ENCODE results near the gene ETV6. TPM values are rescaled to one million over a fixed set of nuclear protein-coding genes. Genes with fewer than 3 reads are reported as not detected.

The ETV6 gene
- total and polyA plus RNA-seq, 2 of the 8 experiments (the other 6 are each of a cell fraction or from before 2014, with no cell fraction given) = 5.5 to 23.9 TPM

- H3K79me2 ChIP-seq (ENCODE audit: control insufficient read depth in 1 of 2, insufficient read depth in 2 of 2, low read length in 2 of 2) = no peaks in the 10 kb centered on the region
- no peaks in the 10 kb centered on the region; a peak in 1 of 8 replicates for H3K36me3 ChIP-seq (ENCODE audit: control insufficient read depth in 2 of 4, insufficient read depth in 4 of 4, low read length in 3 of 4)
- H4K20me1 ChIP-seq (replicated peaks in 1 of 2; ENCODE audit: control insufficient read depth in 1 of 2, insufficient read depth in 2 of 2, low read length in 2 of 2) = no peaks in the 10 kb centered on the region
- H3K79me1 ChIP-seq (ENCODE audit: low read depth, low read length) = no peaks in the 10 kb centered on the region
- no peak overlapping the region for H3K4me3 ChIP-seq (ENCODE audit: extremely low read depth in 1 of 4, insufficient read depth in 2 of 4, low read depth in 3 of 4, low read length in 4 of 4)
- peaks cover 0 to 3% (median 0%) of the 10 kb centered on the region in 4 experiments; a peak in 2 of 7 replicates for H3K4me1 ChIP-seq (replicated peaks in 1 of 4; ENCODE audit: control insufficient read depth in 3 of 4, insufficient read depth in 4 of 4, low read length in 3 of 4)
- no peak overlapping the region for H4K5ac ChIP-seq (ENCODE audit: insufficient read length, low read depth, low read length)
- H2BK20ac ChIP-seq (ENCODE audit: low read length) = no peak overlapping the region
- H3K14ac ChIP-seq (ENCODE audit: insufficient read length) = no peak overlapping the region
- no peak overlapping the region for H2BK12ac ChIP-seq (ENCODE audit: low read depth, low read length)
- H3K4me2 ChIP-seq (ENCODE audit: insufficient read depth in 1 of 2, low read depth in 2 of 2, low read length in 2 of 2) = no peak overlapping the region
- no peak overlapping the region for H3K56ac ChIP-seq (replicated peaks; ENCODE audit: insufficient read length, low read depth, low read length)
- no peak overlapping the region for H2BK120ac ChIP-seq (replicated peaks; ENCODE audit: low read depth, low read length)
- H2AFZ ChIP-seq (ENCODE audit: low read length) = no peak overlapping the region
- CTCF ChIA-PET (ENCODE audit: partially characterized antibody) = no interaction called here
- no peaks in the 10 kb centered on the region for H3K23me2 ChIP-seq (ENCODE audit: low read depth, low read length)
- POLR2A ChIA-PET (ENCODE audit: partially characterized antibody) = no interaction called here
- no peak overlapping the region for H2BK15ac ChIP-seq (ENCODE audit: low read length)
- no peaks in the 10 kb centered on the region for H3K9me3 ChIP-seq (ENCODE audit: insufficient read depth in 2 of 2, low read depth in 1 of 2, low read length in 1 of 2)
- H4K8ac ChIP-seq (ENCODE audit: extremely low read depth, insufficient read depth, low read length) = no peak overlapping the region
- FAIRE-seq (no peak), DNase-seq (ENCODE audit: low read depth in 1 of 2, low spot score in 2 of 2) (no peak)
- H2AK5ac ChIP-seq (ENCODE audit: low read depth, low read length) = no peak overlapping the region
- H3K9ac ChIP-seq (replicated peaks in 1 of 4; ENCODE audit: extremely low read depth in 1 of 4, low read depth in 3 of 4, low read length in 3 of 4) = no peak overlapping the region
- no peaks in the 10 kb centered on the region for H3K27me3 ChIP-seq (replicated peaks in 1 of 4; ENCODE audit: control insufficient read depth in 3 of 4, extremely low read depth in 1 of 4, insufficient read depth in 3 of 4, low read length in 3 of 4)
- H3K18ac ChIP-seq (ENCODE audit: extremely low read depth, low read length) = no peak overlapping the region
- TF ChIP-seq KDM1A (IDR thresholded peaks at IDR 0.05; ENCODE audit: borderline replicate concordance, low read length) (no peak), SIX5 (IDR thresholded peaks at IDR 0.05; ENCODE audit: low read depth, low read length) (no peak), FOSL1 (IDR thresholded peaks at IDR 0.05; ENCODE audit: insufficient read depth, low read depth, low read length) (no peak), SRF (IDR thresholded peaks at IDR 0.05; ENCODE audit: low read depth, low read length) (no peak), SP2 (IDR thresholded peaks at IDR 0.05; ENCODE audit: low read length) (no peak), RXRA (IDR thresholded peaks at IDR 0.05; ENCODE audit: insufficient read depth, low read depth, low read length) (no peak), NANOG (IDR thresholded peaks at IDR 0.05; ENCODE audit: insufficient read depth, low read depth, low read length, poor library complexity, severe bottlenecking) (no peak), CHD2 (IDR thresholded peaks at IDR 0.05; ENCODE audit: low read length) (no peak), TBP (IDR thresholded peaks at IDR 0.05; ENCODE audit: low read depth, low read length) (no peak), POU5F1 (IDR thresholded peaks at IDR 0.05; ENCODE audit: low read depth, low read length) (no peak)
- H3K23ac ChIP-seq (ENCODE audit: insufficient read length) = no peak overlapping the region
- H3K27ac ChIP-seq (ENCODE audit: low read depth, low read length) = no peak overlapping the region
- no peak overlapping the region for H3K4ac ChIP-seq (replicated peaks; ENCODE audit: insufficient read length, low read depth, low read length)
- no peak overlapping the region for H2BK5ac ChIP-seq (ENCODE audit: low read depth, low read length)
- 96% methylated on average over 4 of the region's 4 CpGs; no CpG with 5 or more reads in 1 of the 2 experiments for WGBS, 2 experiments (ENCODE audit: extremely low coverage in 1 of 2, insufficient coverage in 1 of 2, insufficient read length in 1 of 2, insufficient replicate concordance in 2 of 2, low coverage in 1 of 2, low lambda C conversion rate in 2 of 2, missing lambda C conversion rate in 1 of 2)
- H4K91ac ChIP-seq (replicated peaks; ENCODE audit: insufficient read length, low read length) = no peak overlapping the region
Observed at GRCh38 chr12:11893998-11894397, 244.5 kb downstream of the ETV6 start.

Measured in H1 (cell line).